Activated T-cell treated with anti-CD3 and anti-CD28 coated beads, Interleukin-2, amount 50 U/mL, for 24 hours (primary cell): ENCODE measurements around the gene TOLLIP.

Source experiments
- DNase-seq: peaks from one replicate; pipeline ENCODE4 v3.0.0-alpha.2; 2020
- H3K27ac Mint-ChIP-seq: 2 replicates; pipeline ENCODE4 v1.8.0; 2020; ENCODE audit warnings: mild to moderate bottlenecking, mixed read lengths
- H3K27me3 Mint-ChIP-seq: 2 replicates; pipeline ENCODE4 v1.8.0; 2020; ENCODE audit warnings: mixed read lengths
- H3K36me3 Mint-ChIP-seq: 2 replicates; pipeline ENCODE4 v1.8.0; 2020; ENCODE audit warnings: low read depth, mixed read lengths
- H3K4me1 Mint-ChIP-seq: 2 replicates; pipeline ENCODE4 v1.8.0; 2020; ENCODE audit warnings: low read depth, mixed read lengths
- H3K4me3 Mint-ChIP-seq: 2 replicates; pipeline ENCODE4 v1.8.0; 2020; ENCODE audit warnings: mild to moderate bottlenecking, moderate library complexity, mixed read lengths
- H3K9me3 Mint-ChIP-seq: 2 replicates; pipeline ENCODE4 v1.8.0; 2020; ENCODE audit warnings: mixed read lengths

The TOLLIP gene

DNA sequence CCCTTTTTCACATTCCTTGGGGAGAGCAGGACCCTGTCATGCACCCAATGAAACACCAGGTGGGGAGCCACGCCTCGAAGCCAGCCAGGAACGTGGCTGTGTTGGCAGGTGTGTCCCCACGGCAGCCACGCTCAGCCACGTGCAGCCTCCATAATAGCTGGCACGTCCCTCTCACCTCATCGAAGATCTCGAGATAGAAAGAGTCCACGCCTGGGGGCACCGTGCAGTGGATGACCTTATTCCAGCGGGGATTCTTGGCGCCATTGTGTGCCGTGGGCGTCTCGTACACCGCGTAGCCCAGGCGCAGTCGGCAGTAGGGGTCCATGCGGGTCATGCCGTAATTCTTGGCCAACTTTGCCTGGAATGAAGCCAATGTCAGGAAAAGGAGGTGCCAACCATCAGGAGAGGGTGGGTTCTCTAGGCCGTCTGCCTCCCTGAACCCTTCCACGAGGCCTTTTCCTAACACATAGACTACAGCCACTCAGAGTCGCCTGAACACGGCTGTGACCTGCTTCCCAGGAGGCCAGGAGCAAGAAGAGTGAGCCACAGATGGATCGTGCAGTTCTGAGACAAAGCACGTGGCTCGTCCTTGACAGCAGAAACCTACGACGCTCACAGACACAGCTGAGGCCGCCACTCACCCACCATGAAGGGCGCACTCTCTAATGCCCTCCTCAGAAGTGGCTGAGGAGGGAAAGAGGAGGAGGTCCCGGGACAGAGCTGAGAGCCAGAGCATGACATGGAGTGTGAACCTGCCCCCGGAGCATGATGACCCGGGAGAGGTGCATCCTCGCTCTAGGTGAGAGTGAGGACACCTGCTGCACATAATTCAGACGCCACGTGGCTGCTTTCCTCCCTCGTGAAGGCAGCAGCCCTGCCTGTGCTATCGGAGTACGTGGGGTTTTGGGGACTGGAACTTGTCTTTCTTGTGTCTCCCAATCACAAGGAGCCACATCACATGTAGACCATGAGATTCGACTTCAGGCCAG lies 19.1 kb downstream of the TOLLIP start:
- no peak overlapping the region for H3K4me3 Mint-ChIP-seq
- peak overlapping the region; percentile 5 for H3K27ac Mint-ChIP-seq
- peaks cover 69% of the 10 kb centered on the region for H3K36me3 Mint-ChIP-seq

DNA sequence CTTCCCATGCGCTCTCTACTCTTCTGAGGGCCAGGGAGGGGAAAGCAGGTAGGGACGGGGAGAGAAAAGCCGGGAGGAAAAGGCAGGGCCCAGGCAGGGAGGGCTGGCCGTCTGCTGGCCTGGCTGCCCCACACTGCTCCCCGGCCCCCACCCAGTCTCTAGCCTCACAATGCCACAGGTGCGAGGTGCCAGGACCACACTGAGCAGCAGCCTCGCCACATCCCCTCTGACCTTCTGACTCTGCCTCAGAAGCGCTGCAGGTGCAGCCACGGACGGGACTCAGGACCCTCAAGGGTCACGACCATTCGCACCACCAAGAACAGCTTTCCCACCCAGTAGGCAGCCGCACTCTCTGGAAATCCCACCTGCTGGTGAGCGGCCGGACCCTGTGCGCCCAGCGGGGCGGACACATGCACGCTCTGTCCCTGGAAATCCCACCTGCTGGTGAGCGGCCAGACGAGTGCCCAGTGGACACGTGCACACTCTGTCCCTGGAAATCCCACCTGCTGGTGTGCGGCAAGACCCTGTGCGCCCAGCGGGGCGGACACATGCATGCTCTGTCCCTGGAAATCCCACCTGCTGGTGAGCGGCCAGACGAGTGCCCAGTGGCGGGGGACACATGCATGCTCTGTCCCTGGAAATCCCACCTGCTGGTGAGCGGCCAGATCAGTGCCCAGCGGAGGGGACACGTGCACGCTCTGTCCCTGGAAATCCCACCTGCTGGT lies 20.1 kb downstream of the TOLLIP start:
- H3K36me3 Mint-ChIP-seq = peaks cover 76% of the 10 kb centered on the region
- H3K4me3 Mint-ChIP-seq = no peak overlapping the region
- no peak for DNase-seq
- no peaks in the 10 kb centered on the region for H3K4me1 Mint-ChIP-seq
- H3K27me3 Mint-ChIP-seq = no peaks in the 10 kb centered on the region
- H3K9me3 Mint-ChIP-seq = no peaks in the 10 kb centered on the region
- H3K27ac Mint-ChIP-seq = no peak overlapping the region

More for the DNA sequence above, 19.1 kb downstream of the TOLLIP start:
- Mint-ChIP-seq H3K4me1 (no peaks in the 10 kb centered on the region), H3K27me3 (no peaks in the 10 kb centered on the region), H3K9me3 (no peaks in the 10 kb centered on the region)
- DNase-seq = no peak

DNA sequence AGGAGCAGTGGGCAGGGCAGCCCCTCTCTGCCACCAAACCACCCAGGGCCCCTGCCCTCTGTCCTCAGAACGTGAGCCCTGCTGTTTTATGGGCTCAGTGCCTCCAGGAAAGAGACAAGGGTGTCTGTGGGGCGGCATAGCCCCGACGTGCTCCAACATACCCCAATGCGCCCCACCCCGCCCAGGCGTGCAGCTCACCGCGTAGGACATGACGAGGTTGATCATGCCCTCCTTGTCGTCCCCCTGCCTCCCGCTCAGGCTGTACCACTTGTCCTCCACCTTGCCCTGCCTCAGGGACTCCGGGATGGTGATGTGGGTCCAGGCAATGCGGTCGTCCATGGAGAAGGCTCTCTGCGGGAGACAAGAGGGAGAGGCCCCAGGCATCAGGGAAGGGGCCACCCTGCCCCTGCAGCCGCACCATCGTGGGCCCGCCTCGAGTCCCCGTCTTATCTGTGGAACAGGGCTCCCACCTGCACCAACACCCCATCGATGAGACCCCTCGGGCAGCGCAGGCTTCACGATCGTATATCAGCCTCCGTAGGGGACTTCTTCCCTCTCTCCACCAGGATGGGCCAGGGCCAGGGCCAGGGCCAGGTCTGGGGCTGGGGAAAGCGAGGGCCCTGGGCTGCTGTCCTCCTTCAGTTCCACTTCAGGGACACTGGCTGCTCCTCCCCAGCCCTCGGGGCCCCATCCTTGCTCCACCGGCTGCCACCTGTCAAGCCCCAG lies 20.8 kb downstream of the TOLLIP start:
- no peaks in the 10 kb centered on the region for H3K4me1 Mint-ChIP-seq
- no peak for DNase-seq
- no peak overlapping the region for H3K4me3 Mint-ChIP-seq
- no peak overlapping the region for H3K27ac Mint-ChIP-seq
- H3K9me3 Mint-ChIP-seq = no peaks in the 10 kb centered on the region
- H3K27me3 Mint-ChIP-seq = no peaks in the 10 kb centered on the region
- H3K36me3 Mint-ChIP-seq = peaks cover 77% of the 10 kb centered on the region

DNA sequence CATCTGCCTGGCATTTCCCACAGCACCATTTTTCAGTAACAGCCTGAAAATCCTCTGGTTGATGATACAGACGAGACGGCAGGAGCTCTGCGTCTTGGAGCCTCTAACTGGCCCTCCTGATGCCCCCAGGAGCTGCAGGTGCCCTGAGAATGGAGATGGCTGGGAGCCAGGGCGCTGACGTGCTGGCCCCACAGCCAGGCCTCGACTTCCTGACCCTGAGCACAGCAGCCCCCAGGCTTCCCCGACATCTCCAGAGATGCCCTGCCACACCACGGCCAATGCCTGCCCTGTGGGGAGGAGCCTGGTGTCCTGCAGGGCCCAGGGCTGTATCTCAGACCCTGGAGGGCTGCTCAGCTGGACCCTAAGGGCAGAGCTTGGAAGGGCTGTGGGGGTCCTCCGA lies 21.5 kb downstream of the TOLLIP start:
- Mint-ChIP-seq H3K9me3 (no peaks in the 10 kb centered on the region), H3K27me3 (no peaks in the 10 kb centered on the region), H3K36me3 (peaks cover 81% of the 10 kb centered on the region), H3K4me3 (no peak overlapping the region), H3K4me1 (no peaks in the 10 kb centered on the region), H3K27ac (no peak overlapping the region)
- no peak for DNase-seq

DNA sequence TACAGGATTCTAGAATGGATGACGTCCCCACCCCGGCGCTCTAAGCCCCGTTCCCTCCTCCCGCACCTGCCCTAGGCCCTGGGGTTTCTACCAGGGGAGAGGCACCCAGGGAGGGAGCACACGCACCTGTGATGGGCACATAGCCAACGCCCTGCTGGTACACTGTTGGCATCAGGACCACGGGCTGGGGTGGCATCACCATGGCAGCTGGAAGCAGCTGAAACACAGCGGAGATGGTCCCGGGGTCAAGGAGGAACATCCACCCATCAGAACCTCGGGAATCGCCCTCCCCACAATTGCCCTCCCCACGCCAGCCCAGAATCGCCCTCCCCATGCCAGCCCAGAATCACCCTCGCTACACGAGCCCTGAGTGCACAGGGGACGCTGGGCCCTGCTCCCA lies 23.6 kb downstream of the TOLLIP start:
- Mint-ChIP-seq H3K36me3 (peaks cover 84% of the 10 kb centered on the region), H3K27me3 (no peaks in the 10 kb centered on the region), H3K9me3 (no peaks in the 10 kb centered on the region), H3K4me3 (no peak overlapping the region), H3K27ac (no peak overlapping the region), H3K4me1 (no peaks in the 10 kb centered on the region)
- DNase-seq = no peak

- H3K9me3 Mint-ChIP-seq = no peaks in the 10 kb centered on the region
- DNase-seq = no peak
- H3K36me3 Mint-ChIP-seq = peaks cover 82% of the 10 kb centered on the region
- no peaks in the 10 kb centered on the region for H3K27me3 Mint-ChIP-seq
- no peaks in the 10 kb centered on the region for H3K4me1 Mint-ChIP-seq
- no peak overlapping the region for H3K4me3 Mint-ChIP-seq
- H3K27ac Mint-ChIP-seq = no peak overlapping the region
Observed at GRCh38 chr11:1285316-1285744, 24.1 kb downstream of the TOLLIP start.

GRCh38 chr11:1283906-1284305 lies 25.5 kb downstream of the TOLLIP start:
- Mint-ChIP-seq H3K9me3 (no peaks in the 10 kb centered on the region), H3K36me3 (peaks cover 81% of the 10 kb centered on the region), H3K4me3 (no peak overlapping the region), H3K27me3 (no peaks in the 10 kb centered on the region), H3K27ac (no peak overlapping the region), H3K4me1 (no peaks in the 10 kb centered on the region)
- no peak for DNase-seq

DNA sequence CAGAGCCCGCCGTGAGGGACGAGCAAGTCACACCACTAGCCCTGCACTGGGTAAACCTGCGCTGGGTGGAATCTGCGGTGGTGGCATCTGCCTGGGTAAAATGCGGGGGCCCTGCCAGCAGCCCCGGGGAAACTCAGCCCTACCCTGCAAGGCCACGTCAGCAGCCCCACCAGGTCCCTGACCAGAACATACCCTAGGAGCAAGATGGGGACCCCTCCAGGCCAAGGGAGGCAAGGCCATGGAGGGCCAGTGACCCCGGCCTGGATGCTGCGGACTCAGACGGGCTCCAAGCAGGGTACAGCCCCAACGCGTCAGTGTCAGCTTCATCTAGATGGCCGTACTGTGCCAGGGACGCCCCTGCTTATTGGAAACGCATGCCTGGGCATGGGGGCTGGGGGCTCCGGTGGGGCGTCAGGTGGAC lies 26.3 kb downstream of the TOLLIP start:
- H3K9me3 Mint-ChIP-seq = no peaks in the 10 kb centered on the region
- H3K4me3 Mint-ChIP-seq = no peak overlapping the region
- H3K27me3 Mint-ChIP-seq = no peaks in the 10 kb centered on the region
- no peak for DNase-seq
- peaks cover 77% of the 10 kb centered on the region for H3K36me3 Mint-ChIP-seq
- H3K27ac Mint-ChIP-seq = no peak overlapping the region
- H3K4me1 Mint-ChIP-seq = no peaks in the 10 kb centered on the region

GRCh38 chr11:1281974-1282365 lies 27.5 kb downstream of the TOLLIP start:
- DNase-seq = no peak
- H3K27ac Mint-ChIP-seq = no peak overlapping the region
- no peaks in the 10 kb centered on the region for H3K27me3 Mint-ChIP-seq
- no peaks in the 10 kb centered on the region for H3K9me3 Mint-ChIP-seq
- no peak overlapping the region for H3K4me3 Mint-ChIP-seq
- H3K4me1 Mint-ChIP-seq = no peaks in the 10 kb centered on the region
- H3K36me3 Mint-ChIP-seq = peaks cover 80% of the 10 kb centered on the region

DNA sequence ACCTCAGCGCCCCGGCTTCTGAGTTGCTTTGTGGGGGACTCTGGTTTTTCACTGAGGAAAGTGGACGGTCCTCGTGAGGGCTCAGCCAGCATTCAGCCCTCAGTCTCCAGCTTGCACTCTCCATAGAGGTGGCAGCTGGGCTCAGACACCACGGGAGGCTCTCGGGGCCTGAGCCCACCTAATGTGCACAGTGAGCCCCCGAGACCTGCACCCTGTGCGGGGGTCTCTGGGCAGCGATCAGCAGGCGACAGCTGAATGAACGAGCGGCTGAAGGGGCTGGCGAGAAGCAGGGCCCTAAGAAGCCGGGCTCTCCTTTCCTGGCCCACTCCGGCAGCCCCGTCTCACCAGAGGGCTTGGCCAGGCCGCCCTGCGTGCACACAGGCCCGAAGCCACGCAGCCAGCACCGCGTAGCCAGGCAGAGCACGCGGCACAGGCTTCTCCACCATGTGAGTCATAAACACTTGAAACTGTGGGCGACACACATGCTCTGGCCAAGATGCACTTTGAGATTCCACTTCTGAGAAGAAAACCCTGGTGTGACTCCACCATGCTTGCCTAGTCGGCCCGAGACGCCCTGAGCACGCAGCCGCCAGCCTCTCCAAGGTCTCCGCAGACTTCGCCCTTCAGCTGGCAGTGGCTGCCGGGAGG lies 28.0 kb downstream of the TOLLIP start:
- no peaks in the 10 kb centered on the region for H3K27me3 Mint-ChIP-seq
- peaks cover 80% of the 10 kb centered on the region for H3K36me3 Mint-ChIP-seq
- no peaks in the 10 kb centered on the region for H3K9me3 Mint-ChIP-seq
- H3K27ac Mint-ChIP-seq = no peak overlapping the region
- DNase-seq = no peak
- no peak overlapping the region for H3K4me3 Mint-ChIP-seq
- H3K4me1 Mint-ChIP-seq = no peaks in the 10 kb centered on the region

DNA sequence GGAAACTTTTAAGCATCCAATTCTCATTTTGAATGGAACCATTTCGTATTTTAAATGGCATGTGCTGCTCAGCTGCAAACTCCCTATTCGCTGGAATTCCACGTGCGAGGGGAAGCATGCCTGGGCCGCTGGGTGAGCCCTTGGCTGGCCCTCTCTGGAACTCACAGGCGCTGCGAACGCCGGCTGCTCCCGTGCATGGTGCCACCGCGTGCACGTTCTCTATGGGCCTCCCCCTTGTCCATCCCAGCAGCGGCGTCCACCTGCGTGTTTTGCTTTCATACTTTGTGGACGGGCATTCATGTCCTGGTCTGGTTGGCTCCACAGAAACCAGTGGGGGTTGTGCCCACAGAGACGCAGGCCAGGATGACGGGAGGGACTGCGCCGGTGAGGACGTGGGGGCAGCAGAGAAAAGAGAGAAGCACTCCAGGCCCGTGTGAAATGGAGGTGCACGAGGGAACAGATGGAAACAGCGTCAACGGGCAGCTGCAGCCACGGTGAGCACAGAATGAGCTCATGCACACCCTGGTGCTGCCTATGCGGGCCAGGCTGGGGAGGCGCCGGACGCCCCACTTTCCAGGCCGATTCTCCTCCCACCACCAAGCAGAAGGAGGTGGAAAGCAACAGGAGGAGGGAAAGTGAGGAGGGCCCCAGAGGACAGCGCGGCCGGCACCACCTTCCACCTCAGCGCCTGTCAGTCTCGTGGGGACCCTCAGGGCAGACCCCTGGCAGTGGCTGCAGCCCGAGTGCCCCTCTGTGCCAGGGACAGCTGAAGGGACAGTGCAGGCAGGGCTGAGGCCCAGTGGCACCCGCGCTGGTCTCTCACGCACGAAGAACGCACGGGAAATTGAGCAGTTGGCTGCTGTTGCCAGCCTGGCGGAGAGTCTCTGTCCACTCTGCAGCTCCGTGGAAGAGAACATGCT lies 29.1 kb downstream of the TOLLIP start:
- Mint-ChIP-seq H3K27ac (no peak overlapping the region), H3K27me3 (no peaks in the 10 kb centered on the region), H3K4me3 (no peak overlapping the region), H3K36me3 (peaks cover 80% of the 10 kb centered on the region), H3K9me3 (no peaks in the 10 kb centered on the region), H3K4me1 (no peaks in the 10 kb centered on the region)
- no peak for DNase-seq

GRCh38 chr11:1279674-1280055 lies 29.8 kb downstream of the TOLLIP start:
- H3K4me1 Mint-ChIP-seq = no peaks in the 10 kb centered on the region
- DNase-seq = no peak
- no peaks in the 10 kb centered on the region for H3K27me3 Mint-ChIP-seq
- no peaks in the 10 kb centered on the region for H3K9me3 Mint-ChIP-seq
- no peak overlapping the region for H3K4me3 Mint-ChIP-seq
- peaks cover 79% of the 10 kb centered on the region for H3K36me3 Mint-ChIP-seq
- no peak overlapping the region for H3K27ac Mint-ChIP-seq
